Measurements from ENCODE around the gene GLIS1.

The GLIS1 gene

GRCh38 chr1:53678938-53679825 is 59.8 kb downstream of the GLIS1 start:
- no peak for DNase-seq (ENCODE audit: low read depth in 2 of 2)

- no peak for DNase-seq (ENCODE audit: low read depth in 2 of 2)
Observed at GRCh38 chr1:53678507-53678906, 60.5 kb downstream of the GLIS1 start.

GRCh38 chr1:53678046-53678445 is 60.9 kb downstream of the GLIS1 start:
- no peak for DNase-seq (ENCODE audit: low read depth in 2 of 2)

GRCh38 chr1:53677486-53677885 is 61.5 kb downstream of the GLIS1 start:
- no peak for DNase-seq (ENCODE audit: low read depth in 2 of 2)

- no peak for DNase-seq (ENCODE audit: low read depth in 2 of 2)
Observed at GRCh38 chr1:53672785-53673184, 66.2 kb downstream of the GLIS1 start.

- DNase-seq (ENCODE audit: low read depth in 2 of 2), result no peak
Observed at GRCh38 chr1:53672243-53672642, 66.7 kb downstream of the GLIS1 start.

- no peak for DNase-seq (ENCODE audit: low read depth in 2 of 2)
Observed at GRCh38 chr1:53669621-53670191, 69.3 kb downstream of the GLIS1 start.

GRCh38 chr1:53666566-53666965 is 72.4 kb downstream of the GLIS1 start:
- no peak for DNase-seq (ENCODE audit: low read depth in 2 of 2)

GRCh38 chr1:53665996-53666395 is 73.0 kb downstream of the GLIS1 start:
- DNase-seq (ENCODE audit: low read depth in 2 of 2), result no peak

- no peak for DNase-seq (ENCODE audit: low read depth in 2 of 2)
Observed at GRCh38 chr1:53663529-53664300, 75.2 kb downstream of the GLIS1 start.

GRCh38 chr1:53662951-53663350 is 76.0 kb downstream of the GLIS1 start:
- DNase-seq (ENCODE audit: low read depth in 2 of 2), result no peak

- no peak for DNase-seq (ENCODE audit: low read depth in 2 of 2)
Observed at GRCh38 chr1:53662169-53662568, 76.8 kb downstream of the GLIS1 start.

GRCh38 chr1:53661496-53661895 is 77.5 kb downstream of the GLIS1 start:
- no peak for DNase-seq (ENCODE audit: low read depth in 2 of 2)

GRCh38 chr1:53660666-53661065 is 78.3 kb downstream of the GLIS1 start:
- no peak for DNase-seq (ENCODE audit: low read depth in 2 of 2)

- DNase-seq (ENCODE audit: low read depth in 2 of 2), result no peak
Observed at GRCh38 chr1:53659436-53659835, 79.5 kb downstream of the GLIS1 start.

GRCh38 chr1:53658489-53659230 is 80.3 kb downstream of the GLIS1 start:
- DNase-seq (ENCODE audit: low read depth in 2 of 2), result no peak

GRCh38 chr1:53657891-53658396 is 81.0 kb downstream of the GLIS1 start:
- no peak for DNase-seq (ENCODE audit: low read depth in 2 of 2)

- no peak for DNase-seq (ENCODE audit: low read depth in 2 of 2)
Observed at GRCh38 chr1:53657531-53657805, 81.5 kb downstream of the GLIS1 start.

GRCh38 chr1:53656747-53657530 is 82.0 kb downstream of the GLIS1 start:
- DNase-seq (ENCODE audit: low read depth in 2 of 2), result no peak

- no peak for DNase-seq (ENCODE audit: low read depth in 2 of 2)
Observed at GRCh38 chr1:53655931-53656746, 82.8 kb downstream of the GLIS1 start.

Data from activated CD4-positive, alpha-beta T cell treated with anti-CD3 and anti-CD28 coated beads for 24 hours (primary cell).